Adrenal gland (tissue), 12 donors: Measurements from ENCODE around the gene ZP2. TPM values are rescaled to one million over a fixed set of nuclear protein-coding genes. Genes with fewer than 3 reads are reported as not detected.

Experiments used
- DNase-seq, 7 donors: peaks; one replicate each; pipeline ENCODE4 v3.0.0-alpha.2; 2019 to 2020
- H3K27ac ChIP-seq, 5 donors: fragments of 200-600 bp; sonication (generic) in 4 of 5; 1 replicate in 3 of 5; 2 replicates in 2 of 5; pipeline versions ENCODE4 v1.5.1 to v1.8.0; 2016 to 2020; ENCODE audit warnings: mild to moderate bottlenecking in 1 of 5
- H3K27me3 ChIP-seq: fragments of 200-600 bp; 2 replicates; pipeline ENCODE4 v1.8.0; 2021
- H3K36me3 ChIP-seq, 2 donors: fragments of 200-600 bp; replicated peaks in 1 of 2; 1 replicate in 1 of 2; 2 replicates in 1 of 2; pipeline versions ENCODE4 v1.5.1 to v1.8.0; 2018 to 2022
- H3K4me1 ChIP-seq, 2 donors: fragments of 200-600 bp; replicated peaks in 1 of 2; 1 replicate in 1 of 2; 2 replicates in 1 of 2; pipeline versions ENCODE4 v1.5.1 to v1.8.0; 2018 to 2021
- H3K4me3 ChIP-seq, 4 donors: fragments of 200-600 bp; sonication (generic) in 3 of 4; one replicate each; pipeline ENCODE4 v1.5.1; 2016 to 2018
- H3K9me3 ChIP-seq, 3 donors: fragments of 200-600 bp; sonication (generic) in 1 of 3; replicated peaks in 1 of 3; 1 replicate in 2 of 3; 2 replicates in 1 of 3; pipeline versions ENCODE4 v1.5.1 to v1.8.0; 2016 to 2021
- CTCF ChIP-seq, 6 experiments: fragments of 450-650 bp in 4 of 6; fragments of 200-600 bp in 2 of 6; sonication (generic) in 1 of 6; IDR thresholded peaks; 1 replicate in 5 of 6; 2 replicates in 1 of 6; pipeline versions ENCODE4 v1.5.1 to v1.8.0; 2016 to 2021; ENCODE audit warnings: antibody characterized with exemption in 6 of 6, mild to moderate bottlenecking in 2 of 6, moderate library complexity in 1 of 6
- POLR2A ChIP-seq, 2 donors: fragments of 450-650 bp; IDR thresholded peaks; one replicate each; pipeline ENCODE4 v1.6.1; 2017; ENCODE audit warnings: antibody characterized with exemption in 2 of 2, mild to moderate bottlenecking in 2 of 2, moderate library complexity in 1 of 2
- WGBS, 4 donors: extraction: QIAGEN DNeasy Blood & Tissue Kit in 2 of 4; methylation state at CpG; one replicate each; pipeline versions ENCODE4 v1.1.5 to v1.1.7; 2013 to 2017; 5-methylcytosine and 5-hydroxymethylcytosine counted together
- intact Hi-C, 2 donors: fragments of 100-400 bp; cut with DNase I; formaldehyde crosslinking; loops; one replicate each; pipeline versions ENCODE4 v1.14.1 to v1.15.0; 2022 to 2023
- polyA plus RNA-seq, 3 donors: library from polyadenylated mRNA; stranded (reverse); fragments of 200-250 nt in 2 of 3; fragments of 350-450 nt in 1 of 3; fragmentation: Illumina TruSeq in 1 of 3; extraction: RNeasy Lipid Tissue Mini Kit (QIAGEN cat#74804) in 1 of 3; gene quantifications; one replicate each; pipeline ENCODE4 v1.2.3, GENCODE V29; 2013 to 2014
- total RNA-seq, 9 donors: library from RNA; depleted of rRNA in 4 of 9; stranded (reverse); fragments of >200 nt in 4 of 9; fragments of 120-200 nt in 1 of 9; fragmentation: NEBNext Ultra II Directional in 1 of 9; extraction: Animal tissue kit (Norgen Biotek cat#: 25700) in 1 of 9; gene quantifications; one replicate each; pipeline versions ENCODE4 v1.1.0 to v1.2.4, GENCODE V29; 2013 to 2023
- donor health status: healthy with polysubstance abuse.
- donor health status: Bipolar disorder and iron deficiency.
- donor health status: DM: yes; HTN: yes; CAD: no.
- donor health status: DM: no; HTN: no; CAD: no.
- donor health status: DM: no; HTN: no; CAD: no.
- donor health status: DM: yes; HTN: yes; CAD: no.

Gene ZP2
- total and polyA plus RNA-seq, 12 donors, result not detected

DNA sequence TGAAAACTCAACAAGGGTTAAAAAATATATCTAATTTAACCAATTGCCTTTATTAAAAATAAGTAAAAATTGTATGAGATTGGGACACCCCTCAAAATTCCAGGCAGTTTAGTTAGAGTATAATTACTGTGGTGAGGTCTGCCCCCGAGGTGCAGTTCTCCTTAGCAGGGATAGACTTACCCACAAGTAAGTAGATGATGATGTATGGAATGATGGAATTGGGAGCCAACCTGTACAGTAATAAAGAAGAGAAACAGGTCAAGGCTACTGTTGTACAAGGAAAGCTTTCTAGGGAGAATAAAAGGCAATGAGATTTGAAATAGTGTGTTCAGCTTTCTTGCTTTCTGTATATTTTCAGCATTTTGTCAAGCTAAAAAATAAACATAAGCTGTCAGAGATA lies 51.1 kb downstream of the ZP2 start:
- Histone ChIP-seq H3K27me3 (no peaks in the 10 kb centered on the region), H3K36me3 (peaks cover 0 to 6% of the 10 kb centered on the region in 2 donors), H3K4me3 (peak overlapping the region in 1 of 4 donors; percentile 65), H3K4me1 (peaks cover 55 to 63% of the 10 kb centered on the region in 2 donors), H3K27ac (peak overlapping the region in 3 of 5 donors; percentile 31 to 52 (median 32)), H3K9me3 (no peaks in the 10 kb centered on the region)
- intact Hi-C loops, result no loop called here
- TF ChIP-seq POLR2A (IDR thresholded peaks at IDR 0.05) (no peak), CTCF (IDR thresholded peaks at IDR 0.05) (no peak)
- 58 to 78% (median 67%) methylated on average over 1 of the region's 1 CpG for WGBS, 4 donors
- no peak for DNase-seq

- no peak for TF ChIP-seq POLR2A (IDR thresholded peaks at IDR 0.05)
- no peak for TF ChIP-seq CTCF (IDR thresholded peaks at IDR 0.05)
- H3K36me3 ChIP-seq, result peaks cover 0 to 5% of the 10 kb centered on the region in 2 donors
- DNase-seq, result peak in 6 of 7 donors; percentile 13 to 57 (median 30)
- no peaks in the 10 kb centered on the region for H3K9me3 ChIP-seq
- intact Hi-C loops, result loop anchor here (10.0 kb wide), 3 partner anchors 135 to 1165 kb away; no protein-coding TSS in a partner anchor
- H3K4me3 ChIP-seq, result peak overlapping the region in 3 of 4 donors; percentile 65 to 82 (median 69)
- H3K27me3 ChIP-seq, result no peaks in the 10 kb centered on the region
- H3K27ac ChIP-seq, result peak overlapping the region in 4 of 5 donors; percentile 10 to 82 (median 50)
- H3K4me1 ChIP-seq, result peaks cover 52 to 61% of the 10 kb centered on the region in 2 donors
- 17 to 33% (median 31%) methylated on average over 12 to 27 of the region's 27 CpGs for WGBS, 4 donors
Observed at GRCh38 chr16:21159281-21159951, 52.0 kb downstream of the ZP2 start.

- Histone ChIP-seq H3K4me1 (peaks cover 47 to 52% of the 10 kb centered on the region in 2 donors), H3K4me3 (peak within 1 kb of the TSS; percentile 38 to 82 (median 67)), H3K36me3 (no peaks in the 10 kb centered on the region), H3K9me3 (no peaks in the 10 kb centered on the region), H3K27me3 (no peaks in the 10 kb centered on the region), H3K27ac (peak within 1 kb of the TSS in 4 of 5 donors; percentile 10 to 82 (median 62))
- no peak for TF ChIP-seq CTCF (IDR thresholded peaks at IDR 0.05)
- TF ChIP-seq POLR2A (IDR thresholded peaks at IDR 0.05), result peak; percentile 33 to 62
- intact Hi-C loops, result loop anchor here (10.0 kb wide), 3 partner anchors 136 to 1166 kb away; no protein-coding TSS in a partner anchor
- DNase-seq, result peak; percentile 78 to 88 (median 85)
- 0 to 2% (median 1%) methylated on average over 10 to 58 of the region's 59 CpGs for WGBS, 4 donors
Observed at GRCh38 chr16:21158208-21159110, 52.9 kb downstream of the ZP2 start, which contains the start of gene LDAF1. TSS of gene LDAF1 (plus strand) at chr16:21158674. CDS start at chr16:21161183, 2,509 bp downstream.

GRCh38 chr16:21157632-21158031 lies 53.7 kb downstream of the ZP2 start:
- Histone ChIP-seq H3K9me3 (no peaks in the 10 kb centered on the region), H3K27ac (peak overlapping the region in 3 of 5 donors; percentile 58 to 82 (median 67)), H3K4me1 (peaks cover 39 to 43% of the 10 kb centered on the region in 2 donors), H3K4me3 (peak overlapping the region in 1 of 4 donors; percentile 65), H3K36me3 (no peaks in the 10 kb centered on the region), H3K27me3 (no peaks in the 10 kb centered on the region)
- DNase-seq, result no peak
- intact Hi-C loops, result loop anchor here (10.0 kb wide), 3 partner anchors 137 to 1167 kb away; no protein-coding TSS in a partner anchor
- WGBS, 4 donors, result 58 to 73% (median 62%) methylated on average over 5 of the region's 5 CpGs
- TF ChIP-seq CTCF (IDR thresholded peaks at IDR 0.05), result no peak
- TF ChIP-seq POLR2A (IDR thresholded peaks at IDR 0.05), result no peak
